Dermis microvascular lymphatic vessel endothelial cell (primary cell): ENCODE results near the gene ARHGEF19. TPM values are rescaled to one million over a fixed set of nuclear protein-coding genes. Genes with fewer than 3 reads are reported as not detected.
"Not testable (repeated sequence)": the region's sequence is repeated elsewhere in the genome, so short reads cannot be mapped to it uniquely, and the experiment has no call there.

ENCODE experiments used
- DNase-seq, 2 donors: peaks; one replicate each; pipeline versions ENCODE4 v3.0.0 to v3.0.0-alpha.2; 2010; ENCODE audit warnings: low read depth in 2 of 2
- total RNA-seq: library from RNA; depleted of rRNA; stranded (reverse); fragments of >200 nt; gene quantifications from 2 replicates; pipeline ENCODE4 v1.2.1, GENCODE V29; 2014

Gene ARHGEF19
- total RNA-seq, 1 donor from 2014 or later, result 4.4 TPM

DNA sequence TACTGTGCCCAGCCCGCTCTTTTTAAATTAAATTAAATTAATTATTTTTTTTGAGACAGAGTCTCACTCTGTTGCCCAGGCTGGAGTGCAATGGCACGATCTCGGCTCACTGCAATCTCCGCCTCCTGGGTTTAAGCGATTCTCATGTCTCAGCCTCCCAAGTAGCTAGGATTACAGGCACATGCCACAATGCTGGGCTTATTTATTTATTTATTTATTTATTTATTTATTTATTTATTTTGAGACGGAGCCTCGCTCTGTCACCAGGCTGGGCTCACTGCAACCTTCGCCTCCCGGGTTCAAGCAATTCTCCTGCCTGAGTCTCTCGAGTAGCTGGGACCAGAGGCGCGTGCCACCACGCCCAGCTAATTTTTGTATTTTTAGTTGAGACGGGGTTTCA is 10.3 kb upstream of the ARHGEF19 start:
- DNase-seq, result not testable (repeated sequence)

DNA sequence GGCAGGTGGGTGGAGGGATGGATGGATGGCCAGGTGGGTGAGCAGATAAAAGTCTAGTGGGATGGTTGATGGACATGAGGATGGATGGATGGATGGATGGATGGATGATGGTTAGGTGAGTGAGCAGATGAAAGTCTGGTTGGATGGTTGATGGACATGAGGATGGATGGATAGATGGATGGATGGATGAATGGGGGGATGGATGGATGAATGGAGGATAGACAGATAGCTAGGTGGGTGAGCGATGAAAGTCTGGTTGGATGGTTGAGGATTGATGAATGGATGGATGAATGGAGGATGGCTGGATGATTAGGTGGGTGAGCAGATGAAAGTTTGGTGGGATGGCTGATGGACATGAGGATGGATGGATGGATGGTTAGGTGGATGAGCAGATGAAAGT is 9.0 kb upstream of the ARHGEF19 start:
- no peak for DNase-seq

DNA sequence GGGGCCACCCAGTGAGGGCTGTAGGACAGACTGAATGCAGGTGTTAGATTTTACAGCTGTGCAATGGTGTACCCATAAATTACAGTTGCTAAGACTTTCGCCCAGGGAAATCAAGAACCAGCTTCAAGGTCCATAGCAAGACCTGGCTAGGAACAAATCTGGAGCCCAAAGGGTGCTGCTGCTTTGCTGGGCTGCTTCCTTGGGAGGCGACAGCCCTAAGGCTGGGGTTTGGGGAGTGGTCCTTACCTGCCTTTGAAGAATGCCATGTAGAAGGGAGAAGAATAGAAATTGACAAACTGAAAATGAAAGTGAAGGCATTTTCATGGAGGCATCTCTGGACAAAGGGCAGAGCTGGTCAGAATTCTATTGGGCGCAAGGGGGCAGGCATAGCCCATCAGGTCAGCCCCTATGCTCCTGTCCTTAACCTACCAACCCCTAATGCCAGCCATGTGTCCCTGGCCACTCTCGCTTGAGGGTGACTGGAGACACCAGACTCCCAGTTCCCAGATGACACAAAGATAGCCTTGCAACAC is 7.6 kb upstream of the ARHGEF19 start:
- DNase-seq, result no peak

DNA sequence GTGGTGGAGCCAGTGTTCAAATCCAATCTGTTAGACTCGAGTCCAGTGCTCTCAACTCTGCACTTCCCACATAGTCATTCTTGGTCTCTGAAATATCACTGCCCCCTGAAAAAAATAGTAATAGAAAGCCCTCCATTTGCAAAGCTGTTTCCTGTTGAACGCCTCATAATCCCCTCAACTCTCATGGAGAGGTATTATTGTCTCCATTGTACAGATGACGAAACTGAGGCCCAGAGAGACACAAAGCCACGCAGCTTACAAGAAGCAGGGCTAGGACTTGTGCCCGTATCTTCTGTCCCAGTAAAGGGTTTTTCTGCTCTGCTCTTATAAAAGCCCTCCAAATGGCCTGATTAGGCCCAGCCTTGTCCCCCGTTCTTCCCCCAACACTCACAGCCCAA is 6.2 kb upstream of the ARHGEF19 start:
- no peak for DNase-seq

DNA sequence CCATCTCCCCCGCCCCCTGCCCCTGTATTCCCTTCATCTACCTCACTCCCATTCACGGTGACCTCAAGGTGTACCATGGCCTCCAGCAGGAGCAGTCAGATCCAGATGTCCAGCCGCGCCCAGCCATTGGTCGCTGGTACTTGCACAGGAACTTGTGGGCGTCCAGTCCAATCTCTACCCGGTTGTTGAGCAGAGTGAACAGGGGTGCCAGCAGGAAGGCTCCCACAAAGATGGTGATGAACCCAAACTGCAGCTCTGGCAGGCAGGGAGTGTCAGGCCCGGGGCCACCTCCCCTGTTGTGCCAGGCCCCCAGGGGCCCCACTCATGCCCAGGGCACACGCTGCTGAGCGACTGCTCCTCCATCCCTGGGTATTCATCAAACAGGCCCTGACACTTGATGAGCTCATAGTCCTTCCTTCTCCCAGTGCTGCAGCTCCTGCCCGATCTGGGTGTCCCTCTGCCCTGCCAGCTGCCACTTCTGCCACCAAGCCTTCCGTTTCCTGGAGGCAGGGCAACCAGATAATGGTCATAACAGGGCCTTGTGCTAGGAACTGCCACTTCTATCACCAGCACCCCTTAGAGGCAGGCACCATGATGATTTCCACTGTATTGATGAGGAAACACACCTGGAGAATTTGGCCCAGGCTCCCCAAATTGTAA is 5.7 kb upstream of the ARHGEF19 start:
- DNase-seq, result no peak

DNA sequence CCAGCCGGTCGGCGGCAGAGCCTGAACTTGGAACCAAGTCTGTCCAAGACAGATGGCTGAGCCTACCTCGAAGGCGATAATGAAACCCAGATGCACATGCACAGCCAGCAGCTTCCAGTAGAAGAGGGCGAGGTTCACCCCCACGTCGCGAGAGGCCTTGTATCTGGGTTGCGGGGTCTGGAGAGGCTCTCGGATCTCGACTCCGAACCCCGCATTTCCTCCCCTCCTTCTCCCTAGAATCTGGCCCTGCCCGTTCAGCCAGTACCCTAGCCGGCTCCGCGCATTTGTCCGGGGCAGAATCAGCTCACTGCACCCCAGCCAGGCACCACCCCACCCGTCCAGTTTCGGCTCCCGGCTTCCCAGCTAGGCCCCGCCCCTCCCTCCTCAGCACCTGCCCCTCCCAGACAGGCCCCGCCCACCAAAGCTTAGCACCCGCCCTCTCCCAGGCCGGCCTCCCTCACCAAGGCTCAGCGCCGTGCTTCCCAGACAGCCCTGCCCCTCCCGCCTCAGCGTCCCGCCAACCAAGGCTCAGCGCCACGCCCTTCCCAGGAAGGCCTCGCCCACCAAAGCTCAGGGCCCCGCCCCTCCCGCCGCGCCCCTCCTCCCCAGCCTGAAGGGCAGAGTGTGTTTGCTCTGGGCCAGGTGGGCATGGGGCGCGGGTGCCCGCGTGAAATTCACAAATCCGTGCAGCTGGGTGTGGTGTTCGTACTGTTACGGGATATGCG is 4.8 kb upstream of the ARHGEF19 start:
- DNase-seq, result peak; percentile 91 to 98

DNA sequence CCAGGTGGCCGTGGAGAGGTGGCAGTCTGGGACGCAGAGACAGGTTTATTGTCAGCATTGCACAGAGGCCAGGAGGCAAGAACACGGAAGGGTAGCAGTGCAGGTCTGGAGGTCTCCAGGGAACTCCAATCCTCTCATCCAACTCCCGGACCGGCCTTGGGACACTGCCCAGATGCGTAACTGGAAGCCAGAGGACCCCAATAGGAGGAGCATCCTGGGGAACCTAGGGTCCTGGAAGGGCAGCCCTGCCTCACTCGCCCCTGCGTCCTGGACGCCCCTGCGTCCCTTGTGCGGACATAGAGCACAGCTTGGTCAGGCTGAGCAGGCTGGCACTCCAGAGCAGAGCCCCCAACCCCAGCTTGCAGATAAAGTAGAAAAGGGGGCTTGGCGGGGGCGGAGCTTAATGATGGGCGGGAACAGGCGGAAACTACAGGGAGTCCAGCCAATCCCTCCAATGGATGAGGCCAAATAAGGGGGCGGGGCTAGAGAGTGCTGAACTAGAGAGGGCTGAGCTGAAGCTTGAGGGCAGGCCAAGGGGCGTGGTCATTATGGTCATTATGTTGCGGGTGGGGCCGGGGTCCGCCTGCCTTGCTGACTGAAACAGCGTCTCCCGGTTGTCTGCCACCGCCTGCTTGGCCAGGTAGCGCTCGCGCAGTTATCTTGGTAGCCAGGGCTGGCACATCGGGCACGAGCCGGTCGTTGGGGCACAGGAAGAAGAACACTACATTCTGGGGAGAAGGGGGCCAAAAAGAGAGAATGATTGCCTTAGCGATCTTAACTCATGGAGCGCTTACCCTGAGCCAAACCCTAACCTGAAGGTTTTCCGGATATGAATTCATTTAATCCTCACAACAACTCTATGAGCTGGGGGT is 3.7 kb upstream of the ARHGEF19 start:
- DNase-seq, result peak; percentile 85 to 94

DNA sequence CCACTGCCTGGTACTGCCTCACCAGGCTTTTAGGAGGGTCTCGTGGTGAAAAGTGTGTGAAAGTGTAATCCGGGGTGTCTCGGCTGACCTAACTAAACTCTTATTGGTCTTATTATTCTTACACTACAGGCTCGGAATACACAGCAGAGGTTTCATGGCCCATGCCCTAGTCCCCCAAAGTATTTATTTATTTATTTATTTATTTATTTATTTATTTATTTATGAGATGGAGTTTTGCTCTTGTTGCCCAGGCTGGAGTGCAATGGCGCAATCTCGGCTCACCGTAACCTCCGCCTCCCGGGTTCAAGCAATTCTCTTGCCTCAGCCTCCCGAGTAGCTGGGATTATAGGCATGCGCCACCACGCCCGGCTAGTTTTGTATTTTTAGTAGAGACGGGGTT is 2.8 kb upstream of the ARHGEF19 start:
- DNase-seq, result not testable (repeated sequence)

DNA sequence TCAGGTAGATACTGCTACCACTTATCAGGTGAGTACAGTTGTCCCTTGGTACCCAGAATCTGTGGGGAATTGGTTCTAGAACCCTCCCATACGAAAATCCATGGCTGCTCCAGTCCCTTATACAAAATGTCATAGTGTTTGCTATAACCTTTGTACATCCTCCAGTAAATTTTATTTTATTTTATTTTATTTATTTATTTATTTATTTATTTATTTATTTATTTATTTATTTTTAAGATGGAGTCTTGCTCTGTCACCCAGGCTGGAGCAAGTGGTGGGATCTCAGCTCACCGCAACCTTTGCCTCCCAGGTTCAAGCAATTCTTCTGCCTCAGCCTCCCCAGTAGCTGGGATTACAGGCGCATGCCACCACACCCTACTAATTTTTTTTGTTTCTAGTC is 1.1 kb upstream of the ARHGEF19 start:
- DNase-seq, result not testable (repeated sequence)

DNA sequence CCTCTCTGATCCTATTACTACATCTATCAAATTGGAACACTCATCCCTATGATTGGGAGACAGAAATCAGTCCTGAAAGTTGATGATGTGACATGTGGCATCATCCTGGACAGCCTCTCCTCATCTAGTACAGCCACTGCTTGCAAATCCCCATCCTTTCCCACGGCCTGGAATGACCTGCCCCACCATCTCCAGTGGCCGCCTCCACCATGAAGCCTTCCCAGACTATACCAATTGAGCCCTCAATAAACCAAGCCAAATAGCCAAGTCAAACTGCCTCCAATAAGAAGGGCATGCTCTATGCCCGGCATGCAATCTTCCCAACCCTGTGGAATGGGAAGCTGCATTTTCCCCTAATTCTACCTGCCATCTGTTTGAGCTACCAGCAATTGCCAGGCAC is 561 bp upstream of the ARHGEF19 start:
- no peak for DNase-seq

DNA sequence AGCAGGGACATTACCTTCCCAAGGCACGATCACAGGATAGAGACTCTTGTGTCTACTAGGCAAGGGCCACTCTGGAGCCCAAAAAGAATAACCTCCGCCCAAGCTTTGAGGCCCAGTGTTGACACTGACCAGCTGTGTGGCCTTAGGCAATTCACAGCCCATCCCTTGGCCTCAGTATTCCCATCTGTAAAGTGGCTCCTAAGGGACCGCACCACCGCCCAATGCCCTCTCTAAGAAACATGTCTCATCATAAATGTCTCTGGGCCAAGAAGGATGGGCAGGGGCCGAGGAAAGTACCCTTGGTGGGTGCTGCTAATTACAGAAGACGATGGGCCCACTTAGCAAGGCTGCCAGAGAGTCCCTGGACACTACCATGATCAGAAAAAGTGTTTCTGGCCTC is 628 bp downstream of the ARHGEF19 start:
- DNase-seq, result no peak

DNA sequence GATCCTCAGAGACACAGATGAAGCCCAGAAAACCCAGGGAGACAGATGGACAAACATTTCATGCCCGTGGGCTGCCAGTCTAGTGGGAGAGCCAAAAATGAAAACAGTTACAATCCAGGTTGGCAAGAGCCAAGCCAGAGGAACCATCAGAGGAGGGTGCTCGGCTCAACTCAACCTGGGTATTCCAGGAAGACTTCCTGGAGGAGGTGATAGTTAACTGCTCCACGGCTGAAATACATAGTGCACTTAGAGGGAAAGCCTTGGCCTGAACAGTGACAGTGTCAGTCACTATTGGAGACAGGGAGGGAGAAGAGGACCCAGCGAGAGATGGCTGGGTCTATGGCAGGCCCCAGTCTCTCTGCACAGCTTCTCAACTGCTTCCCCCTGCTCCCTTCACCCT is 1.9 kb downstream of the ARHGEF19 start:
- no peak for DNase-seq

DNA sequence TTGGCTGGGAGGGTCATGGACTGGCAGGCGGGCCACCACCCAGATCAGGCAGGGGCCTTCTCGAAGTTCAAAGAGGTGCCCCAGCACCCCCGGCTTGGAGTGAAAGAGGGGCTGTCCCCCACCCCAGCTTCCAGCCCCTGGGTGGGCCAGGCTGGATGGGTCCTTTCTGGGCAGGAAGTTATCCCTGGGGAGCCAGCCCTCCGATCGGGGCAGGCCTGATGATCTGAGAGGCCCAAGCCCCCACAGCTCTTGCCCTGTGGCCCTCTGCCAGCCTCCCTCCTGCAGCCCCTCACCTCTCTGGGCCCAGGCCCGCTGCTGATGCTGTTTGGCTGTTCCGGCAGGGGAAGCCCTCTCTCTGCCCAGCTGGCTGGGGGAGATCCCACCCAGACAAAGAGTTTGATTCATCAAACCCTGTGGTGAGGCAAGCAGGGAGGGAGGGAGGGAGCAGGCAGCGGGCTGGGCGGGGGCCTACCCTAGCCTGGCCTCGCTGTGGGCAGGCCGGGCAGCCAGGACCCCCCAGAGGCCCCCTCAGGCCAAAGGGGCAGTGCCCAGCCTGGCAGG is 2.5 kb downstream of the ARHGEF19 start:
- no peak for DNase-seq

DNA sequence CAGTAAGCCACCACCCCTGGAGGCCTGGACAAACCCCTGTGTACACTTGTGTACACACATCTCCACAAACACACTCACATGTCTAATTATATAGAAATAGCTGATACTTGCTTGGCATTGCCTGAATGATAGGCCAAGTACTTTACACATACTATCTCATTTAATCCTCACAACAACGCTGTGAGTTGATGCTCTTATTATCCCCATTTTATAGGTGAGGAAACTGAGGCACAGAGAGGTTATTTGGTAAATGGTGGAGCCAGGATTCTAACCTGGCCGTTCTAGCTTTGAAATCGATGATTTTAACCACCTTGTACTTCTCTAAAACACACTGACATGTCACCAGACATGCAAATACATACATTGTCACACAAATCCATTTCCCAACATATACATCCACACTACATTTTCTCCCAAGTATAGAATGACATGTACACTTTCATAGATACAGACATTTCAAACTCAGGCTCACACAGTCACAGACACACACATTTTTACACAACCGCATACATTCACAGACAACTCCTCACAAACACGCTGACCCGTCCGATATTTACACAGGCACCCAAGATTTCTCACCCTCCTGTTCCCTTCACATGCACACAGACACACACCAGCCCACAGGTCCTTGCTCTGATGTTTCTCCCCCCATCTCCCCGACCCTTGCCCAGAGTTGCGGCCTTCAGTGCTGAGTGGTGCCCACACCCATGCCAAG is 3.2 kb downstream of the ARHGEF19 start:
- no peak for DNase-seq

DNA sequence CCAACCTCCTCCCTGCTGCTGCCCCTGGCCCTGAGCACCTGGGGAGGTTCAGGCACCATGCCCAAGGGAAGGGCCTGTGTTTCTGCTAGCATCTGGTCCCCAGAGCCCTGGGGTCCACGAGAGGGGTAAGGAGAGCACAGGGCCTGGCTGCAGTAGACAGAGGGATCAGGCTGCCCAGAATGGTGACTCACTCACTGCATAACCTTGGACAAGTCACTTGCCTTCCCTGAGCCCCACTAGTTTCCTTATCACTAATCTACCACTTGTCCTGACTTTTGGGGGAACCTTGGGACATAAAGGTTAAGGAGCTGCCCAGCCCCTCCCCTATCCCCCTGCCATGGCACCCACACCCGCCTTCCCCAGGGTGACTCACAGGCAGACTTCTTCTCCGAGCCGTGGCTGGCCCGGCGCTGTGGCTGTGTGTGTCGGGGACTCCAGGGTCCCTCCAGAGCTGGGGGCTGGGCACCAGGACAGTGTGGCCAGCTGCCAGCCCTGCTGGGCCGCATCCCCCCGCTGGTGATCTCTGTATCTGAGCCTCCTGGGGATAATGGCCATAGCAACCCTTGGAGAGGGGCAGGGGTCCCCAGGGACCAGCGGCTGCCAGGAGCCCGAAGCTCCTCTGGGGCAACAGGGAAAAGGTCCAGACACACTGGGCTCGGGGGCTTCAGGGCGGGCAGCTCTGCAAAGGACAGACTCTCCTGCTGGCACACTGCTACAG is 4.0 kb downstream of the ARHGEF19 start:
- DNase-seq, result no peak

DNA sequence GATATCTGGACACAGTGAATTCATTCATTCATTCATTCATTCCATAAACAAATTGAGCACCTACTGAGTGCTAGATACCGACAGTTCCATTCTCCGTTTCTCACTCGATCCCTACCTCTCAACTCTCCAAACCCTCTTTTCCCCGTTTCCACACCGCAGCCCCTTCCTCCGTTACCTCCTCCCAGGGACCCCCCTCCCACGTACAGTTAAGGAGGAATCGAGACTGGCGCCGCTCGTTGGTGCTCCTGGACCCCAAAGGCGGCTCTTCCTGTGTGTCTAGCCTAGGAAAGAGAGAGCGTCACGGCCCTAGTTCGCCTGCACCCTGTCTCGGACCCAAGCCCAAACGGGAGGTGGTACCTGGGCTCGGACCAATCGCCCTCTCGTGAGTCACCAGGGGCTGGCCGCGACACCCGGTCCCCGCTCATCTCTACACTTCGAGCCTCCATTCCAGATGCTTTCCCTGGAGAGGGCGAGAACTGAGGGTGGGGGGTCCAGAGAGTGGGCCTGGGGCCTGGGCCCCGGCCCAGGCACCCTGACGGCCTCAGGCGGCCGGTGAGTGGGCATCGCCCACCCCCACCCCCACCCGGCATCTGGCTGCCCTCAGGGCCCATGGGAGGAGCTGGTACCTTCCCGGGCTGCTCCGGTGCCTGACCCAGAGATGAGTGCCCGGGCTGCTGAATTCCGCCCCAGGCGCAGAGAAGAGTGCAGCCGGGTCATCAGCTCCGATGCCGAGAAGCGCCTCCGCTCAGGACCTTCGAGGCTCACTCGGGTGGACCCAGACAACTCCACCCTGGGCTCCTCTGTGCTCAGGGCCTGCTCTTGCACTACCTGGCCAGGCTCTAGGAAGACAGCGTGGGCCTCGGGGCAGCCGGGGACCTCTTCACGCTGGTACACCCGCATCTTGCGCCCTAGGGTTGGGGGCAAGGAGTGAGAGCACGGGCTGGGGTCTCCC is 4.9 kb downstream of the ARHGEF19 start:
- DNase-seq, result no peak

DNA sequence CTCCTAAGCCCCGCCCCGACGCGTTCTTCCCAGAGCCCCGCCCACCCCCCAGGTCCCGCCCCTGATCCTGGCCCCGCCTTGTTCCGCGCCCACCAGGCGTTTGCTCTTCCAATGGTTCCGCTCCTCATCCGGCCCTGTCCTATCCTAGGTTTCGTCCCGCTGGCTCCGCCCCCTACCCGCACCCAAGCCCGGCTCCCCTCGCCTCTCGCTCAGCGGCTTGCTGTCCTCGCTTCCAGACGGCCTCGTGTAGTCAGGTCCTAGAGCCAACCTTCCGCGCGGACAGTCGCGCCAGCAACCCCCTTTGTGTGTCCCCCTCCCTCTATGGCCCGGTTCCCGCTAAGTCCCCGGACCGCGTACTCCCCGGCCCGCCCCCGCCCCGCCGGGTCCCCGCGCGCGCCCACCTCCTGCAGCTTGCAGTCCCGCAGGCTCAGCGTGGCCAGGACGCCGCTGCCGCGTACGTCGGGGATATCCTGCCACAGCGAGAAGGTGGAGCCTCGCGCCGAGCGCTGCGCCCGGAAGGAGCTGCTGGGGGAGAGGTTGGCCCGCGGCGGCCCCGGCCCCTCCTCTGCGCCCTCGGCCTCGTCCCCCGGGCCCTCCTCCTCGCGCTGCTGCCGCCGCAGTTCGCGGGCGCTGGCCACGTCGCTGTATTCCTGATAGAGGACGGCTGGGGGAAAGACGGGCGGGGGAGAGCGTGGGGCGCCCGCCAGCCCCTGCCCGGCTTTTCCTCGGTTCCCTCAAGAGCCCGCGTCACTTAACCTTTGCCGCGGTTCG is 5.7 kb downstream of the ARHGEF19 start:
- peak; percentile 95 to 98 for DNase-seq

DNA sequence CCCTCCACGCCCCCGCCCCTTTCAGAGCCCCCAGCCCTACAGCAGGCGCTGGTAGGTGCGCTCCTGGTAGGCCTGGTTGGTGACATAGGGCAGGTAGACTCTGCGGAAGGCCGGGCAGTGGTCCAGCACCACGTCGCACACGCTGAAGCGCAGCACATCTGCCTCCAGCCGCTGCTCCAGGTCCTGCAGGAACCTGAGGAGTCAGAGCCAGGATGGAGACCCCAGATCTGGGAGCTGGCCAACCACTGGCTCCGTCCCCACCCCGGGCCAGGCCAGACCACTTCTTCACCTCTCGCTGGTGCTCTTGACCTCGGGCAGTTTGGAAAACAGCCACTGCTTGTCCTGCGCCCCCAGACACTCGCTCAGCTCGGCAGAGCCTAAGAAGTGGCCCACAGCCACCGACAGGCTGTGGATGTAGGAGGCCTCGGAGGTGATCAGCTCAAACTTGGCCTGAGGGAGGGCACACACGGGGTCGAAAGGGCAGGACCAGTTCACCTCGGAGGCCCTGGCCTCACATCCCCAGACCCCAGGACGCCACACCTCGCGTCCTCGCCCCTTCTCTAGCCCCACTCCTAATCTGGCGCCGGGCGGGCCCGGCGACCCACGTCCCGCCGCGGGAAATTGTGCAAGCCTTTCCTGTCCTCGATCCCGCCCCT is 6.4 kb downstream of the ARHGEF19 start:
- no peak for DNase-seq
